Measurements from ENCODE around the gene CRYZL1.

Gene CRYZL1

DNA sequence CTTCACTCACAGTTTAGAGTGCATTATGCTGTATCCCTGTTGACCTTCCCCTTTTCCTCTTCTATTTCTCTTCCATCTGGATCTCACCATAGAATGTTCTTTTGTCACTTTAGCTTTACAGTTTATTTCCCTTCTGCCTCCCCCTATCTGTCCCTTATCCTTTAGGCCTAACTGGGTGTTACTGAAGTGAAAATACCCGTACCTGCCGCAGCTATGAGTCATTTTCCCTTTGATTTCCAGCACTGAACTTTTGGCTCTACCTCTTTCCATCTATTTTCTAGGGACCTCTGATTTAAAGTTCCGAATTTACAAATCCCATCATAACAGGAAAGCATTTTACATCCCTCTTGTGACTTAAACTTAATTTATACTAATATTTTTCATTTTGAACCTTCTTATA lies 20.5 kb upstream of the CRYZL1 start:
- Histone ChIP-seq H2BK120ac (ENCODE audit: low read depth, low read length) (no peak overlapping the region), H3K4ac (ENCODE audit: low read depth, low read length) (no peak overlapping the region), H4K8ac (ENCODE audit: low read depth, low read length) (no peak overlapping the region), H3K79me1 (ENCODE audit: low read length) (peaks cover 11% of the 10 kb centered on the region), H2BK5ac (ENCODE audit: low read length) (no peak overlapping the region), H2BK15ac (replicated peaks; ENCODE audit: low read depth) (no peak overlapping the region), H3K18ac (ENCODE audit: low read length) (no peak overlapping the region), H3K27me3 (ENCODE audit: insufficient read depth, low read length, poor library complexity) (no peaks in the 10 kb centered on the region), H3K36me3 (ENCODE audit: control insufficient read depth, insufficient read depth, low read length) (no peaks in the 10 kb centered on the region), H3K4me3 (ENCODE audit: low read length) (no peak overlapping the region), H2AK5ac (ENCODE audit: low read length) (no peak overlapping the region), H3K4me1 (ENCODE audit: control insufficient read depth, low read depth, low read length) (peaks cover 16% of the 10 kb centered on the region), H3K79me2 (ENCODE audit: control insufficient read depth, insufficient read depth, low read length) (peaks cover 59% of the 10 kb centered on the region), H3K4me2 (ENCODE audit: low read length) (no peak overlapping the region), H3K9ac (ENCODE audit: low read length) (no peak overlapping the region), H3K23ac (ENCODE audit: low read length) (no peak overlapping the region), H3K27ac (ENCODE audit: low read depth, low read length) (no peak overlapping the region), H4K5ac (ENCODE audit: low read length) (no peak overlapping the region), H3K56ac (ENCODE audit: low read length) (no peak overlapping the region)
- WGBS (ENCODE audit: extremely low coverage, insufficient coverage, low lambda C conversion rate), result no CpG with 5 or more reads among the region's 3 CpGs
- no peak for DNase-seq

DNA sequence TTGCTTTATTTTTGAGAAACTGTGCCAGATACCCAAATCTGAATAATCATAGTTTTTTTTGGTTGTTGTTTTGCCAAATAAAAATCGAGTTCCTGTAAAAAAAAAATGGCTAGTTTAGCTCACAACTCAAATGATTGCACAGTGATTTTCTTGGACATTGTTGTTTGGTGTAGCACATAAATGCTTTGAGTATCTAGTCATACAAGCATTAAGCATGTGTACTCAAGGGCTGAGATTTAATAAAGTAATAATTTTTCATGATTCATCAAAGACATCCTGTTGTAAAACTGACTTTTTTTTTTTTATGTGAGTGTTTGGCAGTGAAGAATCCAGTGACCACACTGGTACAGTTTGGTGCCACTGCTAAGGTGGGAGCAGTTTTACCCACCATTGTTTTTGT lies 19.6 kb upstream of the CRYZL1 start:
- Histone ChIP-seq H3K4ac (ENCODE audit: low read depth, low read length) (no peak overlapping the region), H2BK5ac (ENCODE audit: low read length) (no peak overlapping the region), H4K8ac (ENCODE audit: low read depth, low read length) (no peak overlapping the region), H3K4me3 (ENCODE audit: low read length) (no peak overlapping the region), H3K9ac (ENCODE audit: low read length) (no peak overlapping the region), H3K4me1 (ENCODE audit: control insufficient read depth, low read depth, low read length) (peaks cover 16% of the 10 kb centered on the region), H3K23ac (ENCODE audit: low read length) (no peak overlapping the region), H2AK5ac (ENCODE audit: low read length) (no peak overlapping the region), H3K4me2 (ENCODE audit: low read length) (no peak overlapping the region), H3K79me2 (ENCODE audit: control insufficient read depth, insufficient read depth, low read length) (peaks cover 61% of the 10 kb centered on the region), H3K56ac (ENCODE audit: low read length) (no peak overlapping the region), H3K27me3 (ENCODE audit: insufficient read depth, low read length, poor library complexity) (no peaks in the 10 kb centered on the region), H3K36me3 (ENCODE audit: control insufficient read depth, insufficient read depth, low read length) (no peaks in the 10 kb centered on the region), H3K18ac (ENCODE audit: low read length) (no peak overlapping the region), H3K27ac (ENCODE audit: low read depth, low read length) (no peak overlapping the region), H2BK15ac (replicated peaks; ENCODE audit: low read depth) (no peak overlapping the region), H3K79me1 (ENCODE audit: low read length) (peaks cover 11% of the 10 kb centered on the region), H4K5ac (ENCODE audit: low read length) (no peak overlapping the region), H2BK120ac (ENCODE audit: low read depth, low read length) (no peak overlapping the region)
- no peak for DNase-seq
- no CpG with 5 or more reads among the region's 1 CpG for WGBS (ENCODE audit: extremely low coverage, insufficient coverage, low lambda C conversion rate)

DNA sequence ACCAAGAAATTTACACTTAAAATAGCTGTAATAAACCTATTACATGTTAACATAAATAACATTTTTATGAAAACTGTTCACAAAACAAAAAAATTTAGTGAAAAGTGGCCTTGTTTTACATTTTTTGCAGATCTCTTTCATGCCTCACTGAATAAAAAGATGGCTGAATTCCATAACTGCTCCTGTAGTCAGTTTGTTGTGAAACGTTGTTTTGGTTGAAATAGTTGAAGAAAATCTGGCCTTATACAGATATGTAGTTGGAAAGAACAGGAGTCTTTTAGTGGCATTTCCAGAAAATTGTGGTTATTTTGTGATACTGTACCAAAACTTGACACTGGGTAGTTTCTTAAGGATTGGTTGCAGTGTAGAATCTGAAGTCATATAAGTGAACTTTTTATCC lies 18.9 kb upstream of the CRYZL1 start:
- Histone ChIP-seq H3K27ac (ENCODE audit: low read depth, low read length) (no peak overlapping the region), H4K5ac (ENCODE audit: low read length) (no peak overlapping the region)
- no CpG with 5 or more reads among the region's 1 CpG for WGBS (ENCODE audit: extremely low coverage, insufficient coverage, low lambda C conversion rate)

DNA sequence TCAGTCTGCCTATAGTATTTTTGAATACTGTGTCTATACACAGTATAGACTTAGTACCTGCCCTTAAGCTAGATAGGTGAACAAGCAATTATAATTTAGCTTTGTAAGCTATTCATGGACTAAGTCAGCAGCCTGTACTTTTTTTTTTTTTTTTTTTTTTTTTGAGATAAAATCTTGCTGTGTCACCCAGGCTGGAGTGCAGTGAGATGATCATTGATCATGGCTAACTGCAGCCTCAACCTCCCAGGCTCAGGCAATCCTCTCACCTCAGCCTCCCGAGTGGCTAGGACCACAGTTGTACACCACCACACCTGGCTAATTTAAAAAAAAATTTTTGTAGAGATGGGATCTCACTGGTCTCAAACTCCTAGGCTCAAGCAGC lies 18.0 kb upstream of the CRYZL1 start:
- Histone ChIP-seq H3K23ac (ENCODE audit: low read length) (no peak overlapping the region), H4K5ac (ENCODE audit: low read length) (no peak overlapping the region), H3K27me3 (ENCODE audit: insufficient read depth, low read length, poor library complexity) (no peaks in the 10 kb centered on the region), H3K4me3 (ENCODE audit: low read length) (no peak overlapping the region), H4K8ac (ENCODE audit: low read depth, low read length) (no peak overlapping the region), H2BK15ac (replicated peaks; ENCODE audit: low read depth) (no peak overlapping the region), H3K18ac (ENCODE audit: low read length) (no peak overlapping the region), H3K4me2 (ENCODE audit: low read length) (no peak overlapping the region), H2BK120ac (ENCODE audit: low read depth, low read length) (no peak overlapping the region), H3K27ac (ENCODE audit: low read depth, low read length) (no peak overlapping the region), H3K36me3 (ENCODE audit: control insufficient read depth, insufficient read depth, low read length) (no peaks in the 10 kb centered on the region), H2BK5ac (ENCODE audit: low read length) (no peak overlapping the region), H3K9ac (ENCODE audit: low read length) (no peak overlapping the region), H2AK5ac (ENCODE audit: low read length) (no peak overlapping the region), H3K4me1 (ENCODE audit: control insufficient read depth, low read depth, low read length) (peaks cover 23% of the 10 kb centered on the region), H3K79me2 (ENCODE audit: control insufficient read depth, insufficient read depth, low read length) (peaks cover 63% of the 10 kb centered on the region), H3K79me1 (ENCODE audit: low read length) (peaks cover 12% of the 10 kb centered on the region), H3K4ac (ENCODE audit: low read depth, low read length) (peak overlapping the region; percentile 27), H3K56ac (ENCODE audit: low read length) (no peak overlapping the region)
- no peak for DNase-seq
- WGBS (ENCODE audit: extremely low coverage, insufficient coverage, low lambda C conversion rate), result no CpG with 5 or more reads among the region's 1 CpG

More for the DNA sequence above, 18.9 kb upstream of the CRYZL1 start:
- Histone ChIP-seq H3K9ac (ENCODE audit: low read length) (no peak overlapping the region), H2BK15ac (replicated peaks; ENCODE audit: low read depth) (no peak overlapping the region), H3K27me3 (ENCODE audit: insufficient read depth, low read length, poor library complexity) (no peaks in the 10 kb centered on the region), H3K18ac (ENCODE audit: low read length) (no peak overlapping the region), H3K56ac (ENCODE audit: low read length) (no peak overlapping the region), H3K23ac (ENCODE audit: low read length) (no peak overlapping the region), H3K4ac (ENCODE audit: low read depth, low read length) (no peak overlapping the region), H3K36me3 (ENCODE audit: control insufficient read depth, insufficient read depth, low read length) (no peaks in the 10 kb centered on the region), H3K4me2 (ENCODE audit: low read length) (no peak overlapping the region), H2AK5ac (ENCODE audit: low read length) (no peak overlapping the region), H4K8ac (ENCODE audit: low read depth, low read length) (no peak overlapping the region), H2BK5ac (ENCODE audit: low read length) (no peak overlapping the region), H3K79me1 (ENCODE audit: low read length) (peaks cover 11% of the 10 kb centered on the region), H2BK120ac (ENCODE audit: low read depth, low read length) (no peak overlapping the region), H3K4me3 (ENCODE audit: low read length) (no peak overlapping the region), H3K4me1 (ENCODE audit: control insufficient read depth, low read depth, low read length) (peaks cover 18% of the 10 kb centered on the region), H3K79me2 (ENCODE audit: control insufficient read depth, insufficient read depth, low read length) (peaks cover 59% of the 10 kb centered on the region)
- DNase-seq, result no peak

DNA sequence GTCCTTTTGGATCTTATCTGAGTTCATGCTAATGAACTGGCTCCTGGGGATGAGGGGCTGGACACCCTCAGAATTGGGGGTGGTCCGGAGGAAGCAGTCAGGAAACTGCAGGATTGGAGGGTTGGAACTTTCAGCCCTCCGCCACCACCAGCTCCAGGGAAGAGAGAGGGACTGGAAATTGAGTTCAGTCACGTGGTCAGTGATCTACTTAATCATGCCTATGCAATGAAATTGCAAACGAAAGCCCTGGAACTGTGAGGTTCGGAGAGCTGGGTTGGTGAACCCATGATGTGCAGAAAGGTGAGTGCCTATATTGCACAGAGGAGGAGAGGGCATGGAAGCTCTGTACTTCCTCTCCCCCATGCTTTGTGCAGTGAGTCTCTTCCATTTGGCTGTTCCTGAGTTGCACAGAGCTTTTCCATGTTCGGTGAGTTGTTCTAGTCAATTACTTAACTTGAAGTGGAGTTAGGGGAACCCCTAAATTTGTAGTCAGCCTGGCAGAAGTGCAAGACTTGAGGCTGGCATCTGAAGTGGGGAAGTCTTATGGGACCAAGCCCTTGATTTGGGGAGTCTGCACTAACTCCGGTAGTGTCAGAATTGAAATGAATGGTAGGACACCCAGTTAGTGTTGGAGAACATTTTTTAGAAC lies 17.5 kb upstream of the CRYZL1 start:
- Histone ChIP-seq H3K9ac (ENCODE audit: low read length) (no peak overlapping the region), H3K4me2 (ENCODE audit: low read length) (no peak overlapping the region), H4K5ac (ENCODE audit: low read length) (no peak overlapping the region), H3K36me3 (ENCODE audit: control insufficient read depth, insufficient read depth, low read length) (no peaks in the 10 kb centered on the region), H2AK5ac (ENCODE audit: low read length) (peak overlapping the region; percentile 60), H2BK5ac (ENCODE audit: low read length) (peak overlapping the region; percentile 29), H3K79me1 (ENCODE audit: low read length) (peaks cover 12% of the 10 kb centered on the region), H4K8ac (ENCODE audit: low read depth, low read length) (no peak overlapping the region), H3K4ac (ENCODE audit: low read depth, low read length) (no peak overlapping the region), H3K18ac (ENCODE audit: low read length) (no peak overlapping the region), H3K23ac (ENCODE audit: low read length) (no peak overlapping the region), H3K56ac (ENCODE audit: low read length) (peak overlapping the region; percentile 5), H3K27me3 (ENCODE audit: insufficient read depth, low read length, poor library complexity) (no peaks in the 10 kb centered on the region), H2BK15ac (replicated peaks; ENCODE audit: low read depth) (no peak overlapping the region), H2BK120ac (ENCODE audit: low read depth, low read length) (no peak overlapping the region), H3K79me2 (ENCODE audit: control insufficient read depth, insufficient read depth, low read length) (peaks cover 63% of the 10 kb centered on the region), H3K4me3 (ENCODE audit: low read length) (no peak overlapping the region), H3K4me1 (ENCODE audit: control insufficient read depth, low read depth, low read length) (peaks cover 26% of the 10 kb centered on the region), H3K27ac (ENCODE audit: low read depth, low read length) (no peak overlapping the region)
- peak; percentile 41 for DNase-seq
- WGBS (ENCODE audit: extremely low coverage, insufficient coverage, low lambda C conversion rate), result no CpG with 5 or more reads among the region's 7 CpGs
